HepG2 (cell line): ENCODE measurements around the gene C19orf44. TPM values are rescaled to one million over a fixed set of nuclear protein-coding genes. Genes with fewer than 3 reads are reported as not detected.

Experiments
- ATAC-seq: fragments of 200-7000 bp; cut with Tn5 transposase; 3 replicates; pipeline ENCODE4 v1.9.1; 2020; ENCODE audit warnings: mild to moderate bottlenecking, moderate library complexity
- BruUV-seq: library from RNA; stranded (reverse); fragments of 400-500 nt; replicated peaks from 2 replicates; lab custom pipeline; 2021; lab: Mats Ljungman, UMichigan
- CTCF ChIA-PET: fragments of 300-600 bp; formaldehyde crosslinking; extraction: SDS; loops from one replicate; lab custom pipeline; 2021; ENCODE audit warnings: low total read pairs, inconsistent platforms, low intra/inter-chr PET ratio; lab: Yijun Ruan, JAX
- POLR2A ChIA-PET: fragments of 350-600 bp; sonication (Branson Sonifier 250); formaldehyde crosslinking; loops from one replicate; lab custom pipeline; 2020; ENCODE audit warnings: antibody characterized with exemption, inconsistent platforms; lab: Yijun Ruan, JAX
- DNase-seq: peaks from one replicate; pipeline ENCODE4 v3.0.0-alpha.2; 2015; ENCODE audit warnings: low spot score
- FAIRE-seq: peaks from 3 replicates; lab custom pipeline; 2011; peaks lifted over from hg19 to GRCh38; lab: Jason Lieb, UNC
- H2AFZ ChIP-seq: one replicate; pipeline ENCODE4 v1.6.1; 2011; ENCODE audit warnings: low read length, inconsistent platforms
- H3K27ac ChIP-seq: fragments of 300-600 bp; 3 replicates; pipeline ENCODE4 v1.8.0; 2011; ENCODE audit warnings: mixed run types, mild to moderate bottlenecking, mixed read lengths, low read length, inconsistent platforms; ENCODE audit not compliant: insufficient read depth; ENCODE audit errors: extremely low read length
- H3K27me3 ChIP-seq, 2 experiments: fragments of 200-600 bp in 1 of 2; 2 replicates in 1 of 2; 3 replicates in 1 of 2; pipeline versions ENCODE4 v1.6.0 to v1.8.0; 2011; ENCODE audit warnings: low read length in 2 of 2, mild to moderate bottlenecking in 2 of 2, moderate library complexity in 2 of 2, inconsistent platforms in 1 of 2; ENCODE audit not compliant: insufficient read depth in 2 of 2, control insufficient read depth in 1 of 2
- H3K36me3 ChIP-seq, 2 experiments: fragments of 200-600 bp in 1 of 2; replicated peaks in 1 of 2; 2 replicates in 1 of 2; 3 replicates in 1 of 2; pipeline versions ENCODE4 v1.5.1 to v1.8.0; 2011; ENCODE audit warnings: low read length in 2 of 2, inconsistent platforms in 1 of 2; ENCODE audit not compliant: insufficient read depth in 2 of 2, control insufficient read depth in 1 of 2
- H3K4me1 ChIP-seq: 2 replicates; pipeline ENCODE4 v1.5.1; 2012; ENCODE audit warnings: low read length, inconsistent platforms; ENCODE audit not compliant: insufficient read depth
- H3K4me2 ChIP-seq: 2 replicates; pipeline ENCODE4 v1.6.0; 2011; ENCODE audit warnings: low read depth, low read length, inconsistent platforms
- H3K4me3 ChIP-seq, 3 experiments: fragments of 200-600 bp in 1 of 3; sonication (generic), shearing (Covaris generic) in 1 of 3; replicated peaks in 1 of 3; 2 replicates each; pipeline ENCODE4 v1.5.1; 2011 to 2016; ENCODE audit warnings: low read length in 3 of 3, inconsistent platforms in 2 of 3, low read depth in 2 of 3, mild to moderate bottlenecking in 2 of 3, control low read depth in 1 of 3, mixed read lengths in 1 of 3; ENCODE audit not compliant: insufficient read depth in 1 of 3
- H3K79me2 ChIP-seq: one replicate; pipeline ENCODE4 v1.6.1; 2011; ENCODE audit warnings: low read length, inconsistent platforms; ENCODE audit not compliant: insufficient read depth
- H3K9ac ChIP-seq: 2 replicates; pipeline ENCODE4 v1.6.0; 2011; ENCODE audit warnings: mild to moderate bottlenecking, low read depth, low read length, inconsistent platforms; ENCODE audit not compliant: insufficient read depth
- H3K9me3 ChIP-seq: 2 replicates; pipeline ENCODE4 v1.5.1; 2012; ENCODE audit warnings: mild to moderate bottlenecking, low read length
- H4K20me1 ChIP-seq: 2 replicates; pipeline ENCODE4 v1.6.0; 2011; ENCODE audit warnings: inconsistent platforms, mild to moderate bottlenecking, low read length, moderate library complexity; ENCODE audit not compliant: insufficient read depth
- AGO2 ChIP-seq: fragments of 200-400 bp; formaldehyde crosslinking; optimal IDR thresholded peaks from 2 replicates; pipeline ENCODE3; 2017; ENCODE audit warnings: mild to moderate bottlenecking, low read depth, low read length, moderate library complexity
- HNRNPL ChIP-seq: fragments of 200-400 bp; formaldehyde crosslinking; IDR thresholded peaks from 2 replicates; pipeline ENCODE4 v1.6.1; 2017; ENCODE audit warnings: mild to moderate bottlenecking, low read depth, low read length
- POLR2A ChIP-seq, 2 experiments: IDR thresholded peaks; 2 replicates each; pipeline ENCODE4 v1.6.1; 2011; ENCODE audit warnings: low read depth in 2 of 2, low read length in 2 of 2, mild to moderate bottlenecking in 1 of 2, moderate library complexity in 1 of 2; ENCODE audit not compliant: insufficient read depth in 1 of 2
- POLR2G ChIP-seq: fragments of 200-400 bp; formaldehyde crosslinking; IDR thresholded peaks from 2 replicates; pipeline ENCODE4 v1.6.1; 2018; ENCODE audit warnings: mild to moderate bottlenecking, low read depth, low read length, moderate library complexity
- RBFOX2 ChIP-seq: fragments of 200-400 bp; formaldehyde crosslinking; IDR thresholded peaks from 2 replicates; pipeline ENCODE4 v1.6.1; 2017; ENCODE audit warnings: low read depth, mild to moderate bottlenecking, low read length
- ZMYM2 ChIP-seq: sonication (generic); formaldehyde crosslinking; IDR thresholded peaks from 2 replicates; pipeline ENCODE4 v1.8.0; 2022; ENCODE audit warnings: mild to moderate bottlenecking, missing genetic modification reagents
- WGBS: methylation state at CpG from one replicate; pipeline ENCODE4 v1.1.6; 2017; ENCODE audit warnings: low lambda C conversion rate; 5-methylcytosine and 5-hydroxymethylcytosine counted together
- in situ Hi-C: cut with HindIII; loops from 2 replicates; pipeline ENCODE4 v1.10.0; 2017; ENCODE audit warnings: low pct_unique_long_range_greater_than_20kb; ENCODE audit not compliant: extremely low pct_ligation_motif_present
- intact Hi-C: fragments of 100-400 bp; cut with micrococcal nuclease; formaldehyde crosslinking; loops from one replicate; pipeline ENCODE4 v1.10.0; 2022; ENCODE audit not compliant: unreplicated experiment
- polyA plus RNA-seq, 8 experiments: library from polyadenylated mRNA; depleted of rRNA in 3 of 8; stranded (reverse) in 7 of 8; unstranded in 1 of 8; fragments of >200 nt; fragmentation: Illumina TruSeq in 4 of 8; extraction: Trizol in 4 of 8; gene quantifications; 2 replicates each; pipeline versions ENCODE4 v1.2.1 to v1.2.3, GENCODE V29; 2011 to 2016; ENCODE audit warnings: low read depth in 4 of 8, missing spikeins in 1 of 8, mixed read lengths in 1 of 8; ENCODE audit not compliant: insufficient read depth in 1 of 8
- total RNA-seq, 5 experiments: library from RNA; depleted of rRNA; stranded (reverse); fragments of >200 nt; fragmentation: Illumina TruSeq; extraction: Trizol; gene quantifications; 2 replicates each; pipeline ENCODE4 v1.2.3, GENCODE V29; 2016; ENCODE audit warnings: low read depth in 1 of 5
- TF ChIP-seq, protein P1 (sequence below): fragments of 450-650 bp; IDR thresholded peaks from 2 replicates; pipeline ENCODE4 v1.6.1; 2016

Gene C19orf44
- total and polyA plus RNA-seq, 2 of the 13 experiments (the other 11 are each of a cell fraction or from before 2014, with no cell fraction given), result 3.2 to 4.3 TPM

DNA sequence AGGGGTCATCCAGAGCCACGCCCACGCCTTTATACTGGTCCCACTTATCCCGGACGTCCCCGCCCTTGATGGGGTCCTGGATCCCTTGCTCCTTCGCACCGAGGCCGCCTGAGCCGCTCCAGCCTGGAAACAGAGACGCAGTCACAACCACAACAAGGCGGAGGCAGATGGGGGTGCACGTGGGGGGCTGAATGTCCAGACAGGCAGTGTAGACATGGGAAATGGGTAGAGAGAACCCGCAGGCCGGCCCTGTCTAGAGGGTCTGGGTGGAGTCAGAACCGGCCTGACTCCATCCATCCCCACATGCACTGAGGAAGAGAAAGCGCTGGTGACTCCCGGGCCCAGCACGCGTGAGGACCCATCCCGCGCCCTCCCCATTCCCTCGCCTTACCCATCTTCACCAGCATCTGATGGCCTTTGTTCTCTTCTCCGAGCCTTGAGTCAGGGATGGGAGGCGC lies 23.1 kb downstream of the C19orf44 start:
- Histone ChIP-seq H3K9me3 (no peaks in the 10 kb centered on the region), H3K27ac (no peak overlapping the region), H2AFZ (no peak overlapping the region), H3K4me2 (no peak overlapping the region), H3K27me3 (no peaks in the 10 kb centered on the region; a peak in 1 of 5 replicates), H4K20me1 (no peaks in the 10 kb centered on the region), H3K36me3 (peaks cover 40 to 85% of the 10 kb centered on the region in 2 experiments), H3K9ac (no peak overlapping the region), H3K4me1 (no peaks in the 10 kb centered on the region), H3K79me2 (no peaks in the 10 kb centered on the region), H3K4me3 (no peak overlapping the region)
- POLR2A ChIA-PET, result no interaction called here
- in situ Hi-C loops, result no loop called here
- TF ChIP-seq POLR2A (IDR thresholded peaks at IDR 0.05; ENCODE audit: insufficient read depth in 1 of 2, low read depth in 2 of 2, low read length in 2 of 2) (peak in 1 of 2 experiments; percentile 21; a peak in 1 of 4 replicates), ZMYM2 (no peak), AGO2 (peak; percentile 67), RBFOX2 (0 out of 2 replicates have a peak, but pooled peaks have one; percentile 6), POLR2G (peak; percentile 28; the same call in 1 of the 2 replicates), HNRNPL (0 out of 2 replicates have a peak, but pooled peaks have one; percentile 9)
- TF ChIP-seq, protein P1, sequence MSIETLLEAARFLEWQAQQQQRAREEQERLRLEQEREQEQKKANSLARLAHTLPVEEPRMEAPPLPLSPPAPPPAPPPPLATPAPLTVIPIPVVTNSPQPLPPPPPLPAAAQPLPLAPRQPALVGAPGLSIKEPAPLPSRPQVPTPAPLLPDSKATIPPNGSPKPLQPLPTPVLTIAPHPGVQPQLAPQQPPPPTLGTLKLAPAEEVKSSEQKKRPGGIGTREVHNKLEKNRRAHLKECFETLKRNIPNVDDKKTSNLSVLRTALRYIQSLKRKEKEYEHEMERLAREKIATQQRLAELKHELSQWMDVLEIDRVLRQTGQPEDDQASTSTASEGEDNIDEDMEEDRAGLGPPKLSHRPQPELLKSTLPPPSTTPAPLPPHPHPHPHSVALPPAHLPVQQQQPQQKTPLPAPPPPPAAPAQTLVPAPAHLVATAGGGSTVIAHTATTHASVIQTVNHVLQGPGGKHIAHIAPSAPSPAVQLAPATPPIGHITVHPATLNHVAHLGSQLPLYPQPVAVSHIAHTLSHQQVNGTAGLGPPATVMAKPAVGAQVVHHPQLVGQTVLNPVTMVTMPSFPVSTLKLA, result no peak
- intact Hi-C loops, result no loop called here
- CTCF ChIA-PET, result no interaction called here
- BruUV-seq, result no TSS peak
- DNase-seq, result no peak
- 97% methylated on average over 23 of the region's 24 CpGs for WGBS
- no peak for ATAC-seq
- FAIRE-seq, result no peak
